ENCODE data around the gene METTL23.

METTL23 gene

GRCh38 chr17:76772842-76773525 lies 46.3 kb downstream of the METTL23 start:
- DNase-seq (ENCODE audit: low spot score), result no peak

GRCh38 chr17:76775021-76775600 lies 48.5 kb downstream of the METTL23 start:
- peak; percentile 19 for DNase-seq (ENCODE audit: low spot score)

GRCh38 chr17:76781056-76781982 lies 54.7 kb downstream of the METTL23 start:
- DNase-seq (ENCODE audit: low spot score), result no peak

GRCh38 chr17:76783146-76783545 lies 56.5 kb downstream of the METTL23 start:
- no peak for DNase-seq (ENCODE audit: low spot score)
